ENCODE measurements around the gene USP22. TPM values are rescaled to one million over a fixed set of nuclear protein-coding genes. Genes with fewer than 3 reads are reported as not detected.

The USP22 gene
- total RNA-seq, 4 donors from 2014 or later = 127 to 262 (median 197) TPM

GRCh38 chr17:20988001-20988636, 54.7 kb downstream of the USP22 start:
- 85 to 90% methylated on average over 7 to 11 of the region's 11 CpGs for WGBS, 2 donors
- no peak for DNase-seq
- no peaks in the 10 kb centered on the region for H3K9me3 ChIP-seq
- no peak overlapping the region for H3K4me3 ChIP-seq (replicated peaks in 1 of 3)
- H3K27me3 ChIP-seq = no peaks in the 10 kb centered on the region
- no peak overlapping the region for H3K27ac ChIP-seq
- no peaks in the 10 kb centered on the region for H3K36me3 ChIP-seq
- H3K4me1 ChIP-seq = peaks cover 0 to 3% of the 10 kb centered on the region in 2 donors
- intact Hi-C loops (cut with DNase I) = no loop called here
- TF ChIP-seq, protein P1, sequence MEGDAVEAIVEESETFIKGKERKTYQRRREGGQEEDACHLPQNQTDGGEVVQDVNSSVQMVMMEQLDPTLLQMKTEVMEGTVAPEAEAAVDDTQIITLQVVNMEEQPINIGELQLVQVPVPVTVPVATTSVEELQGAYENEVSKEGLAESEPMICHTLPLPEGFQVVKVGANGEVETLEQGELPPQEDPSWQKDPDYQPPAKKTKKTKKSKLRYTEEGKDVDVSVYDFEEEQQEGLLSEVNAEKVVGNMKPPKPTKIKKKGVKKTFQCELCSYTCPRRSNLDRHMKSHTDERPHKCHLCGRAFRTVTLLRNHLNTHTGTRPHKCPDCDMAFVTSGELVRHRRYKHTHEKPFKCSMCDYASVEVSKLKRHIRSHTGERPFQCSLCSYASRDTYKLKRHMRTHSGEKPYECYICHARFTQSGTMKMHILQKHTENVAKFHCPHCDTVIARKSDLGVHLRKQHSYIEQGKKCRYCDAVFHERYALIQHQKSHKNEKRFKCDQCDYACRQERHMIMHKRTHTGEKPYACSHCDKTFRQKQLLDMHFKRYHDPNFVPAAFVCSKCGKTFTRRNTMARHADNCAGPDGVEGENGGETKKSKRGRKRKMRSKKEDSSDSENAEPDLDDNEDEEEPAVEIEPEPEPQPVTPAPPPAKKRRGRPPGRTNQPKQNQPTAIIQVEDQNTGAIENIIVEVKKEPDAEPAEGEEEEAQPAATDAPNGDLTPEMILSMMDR (IDR thresholded peaks at IDR 0.05) = no peak
- TF ChIP-seq POLR2A (IDR thresholded peaks at IDR 0.05) = no peak

DNA sequence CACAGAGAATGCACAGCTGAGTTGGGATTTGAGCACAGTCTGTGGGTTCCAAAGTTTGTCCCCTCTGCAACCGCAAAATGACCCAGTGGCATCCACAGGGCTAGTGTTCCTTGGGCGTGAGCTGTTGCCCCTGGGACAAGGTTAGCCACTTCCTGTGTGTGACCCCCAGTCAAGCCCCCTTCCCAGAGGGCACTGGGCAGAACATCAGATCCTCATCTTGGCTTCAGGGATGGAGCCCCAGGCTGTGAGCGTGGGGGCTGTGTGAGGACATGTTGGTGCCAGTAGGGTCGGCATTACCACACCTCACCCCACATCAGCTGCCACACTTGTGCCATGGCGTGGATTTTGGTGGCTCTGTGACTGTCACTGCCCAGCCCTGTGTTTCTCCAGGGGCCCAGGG, 55.3 kb downstream of the USP22 start:
- intact Hi-C loops (cut with DNase I) = no loop called here
- no peak overlapping the region for H3K4me3 ChIP-seq (replicated peaks in 1 of 3)
- whole genome bisulfite sequencing, 2 donors = 94 to 97% methylated on average over 5 of the region's 5 CpGs
- H3K9me3 ChIP-seq = no peaks in the 10 kb centered on the region
- H3K27me3 ChIP-seq = no peaks in the 10 kb centered on the region
- TF ChIP-seq POLR2A (IDR thresholded peaks at IDR 0.05) = no peak
- TF ChIP-seq, protein P1 (IDR thresholded peaks at IDR 0.05) = no peak
- no peak for DNase-seq
- no peaks in the 10 kb centered on the region for H3K36me3 ChIP-seq
- no peak overlapping the region for H3K27ac ChIP-seq
- no peaks in the 10 kb centered on the region for H3K4me1 ChIP-seq

GRCh38 chr17:20986767-20987510, 55.9 kb downstream of the USP22 start:
- Histone ChIP-seq H3K4me1 (no peaks in the 10 kb centered on the region), H3K9me3 (no peaks in the 10 kb centered on the region), H3K4me3 (replicated peaks in 1 of 3) (no peak overlapping the region), H3K36me3 (no peaks in the 10 kb centered on the region), H3K27me3 (no peaks in the 10 kb centered on the region), H3K27ac (no peak overlapping the region)
- TF ChIP-seq, protein P1 (IDR thresholded peaks at IDR 0.05) = no peak
- TF ChIP-seq POLR2A (IDR thresholded peaks at IDR 0.05) = no peak
- intact Hi-C loops (cut with DNase I) = no loop called here
- DNase-seq = no peak
- WGBS, 2 donors = 91 to 97% methylated on average over 7 of the region's 7 CpGs

DNA sequence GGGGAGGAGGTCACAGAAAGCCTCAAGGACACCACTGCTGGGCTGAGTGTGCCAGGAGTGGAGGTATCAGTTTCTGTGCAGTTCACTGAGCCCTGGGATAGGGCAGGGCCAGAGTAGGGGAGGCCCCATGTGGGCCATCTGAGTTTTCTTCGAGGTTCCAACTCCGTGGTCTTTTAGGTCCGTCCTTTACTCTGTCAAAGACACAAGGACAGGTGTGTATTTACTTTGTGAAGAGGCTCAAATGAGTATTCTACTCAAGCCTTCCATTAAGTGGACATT, 59.5 kb downstream of the USP22 start:
- TF ChIP-seq POLR2A (IDR thresholded peaks at IDR 0.05) = no peak
- TF ChIP-seq, protein P1 (IDR thresholded peaks at IDR 0.05) = no peak
- Histone ChIP-seq H3K4me1 (no peaks in the 10 kb centered on the region), H3K4me3 (replicated peaks in 1 of 3) (no peak overlapping the region), H3K27ac (no peak overlapping the region), H3K36me3 (no peaks in the 10 kb centered on the region), H3K9me3 (no peaks in the 10 kb centered on the region), H3K27me3 (no peaks in the 10 kb centered on the region)
- intact Hi-C loops (cut with DNase I) = no loop called here
- 47 to 55% methylated on average over 3 of the region's 3 CpGs for WGBS, 2 donors
- DNase-seq = no peak

DNA sequence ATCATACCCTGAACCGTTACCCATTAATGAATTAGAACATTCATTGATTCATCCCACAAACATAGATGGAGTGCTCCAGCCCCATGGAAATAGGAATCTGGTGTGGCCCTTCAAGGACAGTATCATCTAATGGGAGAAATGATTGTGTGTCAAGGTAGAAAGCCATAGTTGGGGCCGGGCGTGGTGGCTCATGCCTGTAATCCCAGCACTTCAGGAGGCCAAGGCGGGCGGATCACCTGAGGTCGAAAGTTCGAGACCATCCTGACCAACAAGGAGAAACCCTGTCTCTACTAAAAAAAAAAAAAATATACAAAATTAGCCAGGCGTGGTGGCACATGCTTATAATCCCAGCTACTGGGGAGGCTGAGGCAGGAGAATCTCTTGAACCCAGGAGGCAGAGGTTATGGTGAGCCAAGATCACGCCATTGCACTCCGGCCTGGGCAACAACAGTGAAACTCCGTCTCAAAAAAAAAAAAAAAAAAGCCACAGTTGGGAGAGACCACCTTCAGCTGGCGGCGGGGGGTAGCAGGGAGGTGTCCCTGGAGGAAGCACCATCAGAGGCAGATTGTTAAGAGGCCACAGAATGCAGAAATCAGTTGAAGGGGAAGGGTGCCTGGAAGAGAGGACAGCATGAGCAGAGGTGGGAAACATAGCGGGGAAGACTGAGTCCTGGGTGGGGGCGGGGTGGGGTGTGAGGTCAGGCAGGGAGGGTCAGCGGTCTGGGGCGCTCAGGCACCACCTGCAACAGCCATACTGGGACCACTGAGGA, 60.0 kb downstream of the USP22 start:
- Histone ChIP-seq H3K27me3 (no peaks in the 10 kb centered on the region), H3K4me1 (no peaks in the 10 kb centered on the region), H3K4me3 (replicated peaks in 1 of 3) (no peak overlapping the region), H3K36me3 (no peaks in the 10 kb centered on the region), H3K27ac (no peak overlapping the region), H3K9me3 (no peaks in the 10 kb centered on the region)
- WGBS, 2 donors = 92 to 95% methylated on average over 17 of the region's 17 CpGs
- DNase-seq = no peak
- TF ChIP-seq, protein P1 (IDR thresholded peaks at IDR 0.05) = no peak
- TF ChIP-seq POLR2A (IDR thresholded peaks at IDR 0.05) = no peak
- intact Hi-C loops (cut with DNase I) = no loop called here

All from thyroid gland (tissue), 4 donors.